H1 (cell line): ENCODE data around the gene ZNF532. TPM values are rescaled to one million over a fixed set of nuclear protein-coding genes. Genes with fewer than 3 reads are reported as not detected.

Experiments
- CTCF ChIA-PET: fragments of 300-600 bp; sonication (Branson Sonifier 250); formaldehyde crosslinking; loops from one replicate; lab custom pipeline; 2021; ENCODE audit not compliant: partially characterized antibody; lab: Charles Lee
- POLR2A ChIA-PET: fragments of 300-600 bp; sonication (Branson Sonifier 250); formaldehyde crosslinking; loops from one replicate; lab custom pipeline; 2021; ENCODE audit warnings: inconsistent platforms; ENCODE audit not compliant: partially characterized antibody; lab: Charles Lee
- DNase-seq, 2 experiments: peaks; one replicate each; pipeline versions ENCODE4 v3.0.0 to v3.0.0-alpha.2; 2010 to 2022; ENCODE audit warnings: low spot score in 2 of 2, low read depth in 1 of 2, mixed read lengths in 1 of 2
- FAIRE-seq: peaks from 2 replicates; lab custom pipeline; 2011; peaks lifted over from hg19 to GRCh38; lab: Jason Lieb, UNC
- H2AFZ ChIP-seq: 2 replicates; pipeline ENCODE4 v1.8.1; 2012; ENCODE audit warnings: low read length, inconsistent platforms
- H2AK5ac ChIP-seq: 2 replicates; pipeline ENCODE4 v1.6.1; 2013; ENCODE audit warnings: low read depth, low read length
- H2BK120ac ChIP-seq: replicated peaks from 2 replicates; pipeline ENCODE3; 2013; ENCODE audit warnings: low read depth, low read length, inconsistent platforms
- H2BK12ac ChIP-seq: 2 replicates; pipeline ENCODE4 v1.6.1; 2013; ENCODE audit warnings: low read depth, low read length
- H2BK15ac ChIP-seq: 2 replicates; pipeline ENCODE4 v1.6.1; 2013; ENCODE audit warnings: low read length
- H2BK20ac ChIP-seq: 2 replicates; pipeline ENCODE4 v1.6.1; 2013; ENCODE audit warnings: low read length
- H2BK5ac ChIP-seq: 2 replicates; pipeline ENCODE4 v1.6.1; 2013; ENCODE audit warnings: low read depth, low read length
- H3K14ac ChIP-seq: 2 replicates; pipeline ENCODE4 v1.6.1; 2013; ENCODE audit warnings: inconsistent platforms; ENCODE audit not compliant: insufficient read length
- H3K18ac ChIP-seq: 2 replicates; pipeline ENCODE4 v1.6.1; 2013; ENCODE audit warnings: low read length; ENCODE audit errors: extremely low read depth
- H3K23ac ChIP-seq: 2 replicates; pipeline ENCODE4 v1.6.1; 2013; ENCODE audit warnings: inconsistent platforms; ENCODE audit not compliant: insufficient read length
- H3K23me2 ChIP-seq: 2 replicates; pipeline ENCODE4 v1.6.1; 2013; ENCODE audit warnings: low read depth, low read length
- H3K27ac ChIP-seq: 2 replicates; pipeline ENCODE4 v1.6.1; 2011; ENCODE audit warnings: low read depth, low read length, inconsistent platforms
- H3K27me3 ChIP-seq, 4 experiments: replicated peaks in 1 of 4; 1 replicate in 1 of 4; 2 replicates in 3 of 4; pipeline versions ENCODE4 v1.6.1 to v1.8.1; 2011 to 2013; ENCODE audit warnings: low read length in 3 of 4, mild to moderate bottlenecking in 3 of 4, inconsistent platforms in 2 of 4, mixed read lengths in 2 of 4, moderate library complexity in 1 of 4; ENCODE audit not compliant: control insufficient read depth in 3 of 4, insufficient read depth in 3 of 4; ENCODE audit errors: extremely low read depth in 1 of 4
- H3K36me3 ChIP-seq, 4 experiments: 2 replicates each; pipeline versions ENCODE4 v1.6.1 to v1.8.1; 2011 to 2013; ENCODE audit warnings: mild to moderate bottlenecking in 4 of 4, low read length in 3 of 4, moderate library complexity in 2 of 4, control low read depth in 1 of 4, inconsistent platforms in 1 of 4; ENCODE audit not compliant: insufficient read depth in 4 of 4, control insufficient read depth in 2 of 4
- H3K4ac ChIP-seq: replicated peaks from 2 replicates; pipeline ENCODE3; 2013; ENCODE audit warnings: low read length, low read depth, mixed read lengths, inconsistent platforms; ENCODE audit not compliant: insufficient read length
- H3K4me1 ChIP-seq, 4 experiments: replicated peaks in 1 of 4; 1 replicate in 1 of 4; 2 replicates in 3 of 4; pipeline versions ENCODE4 v1.6.1 to v1.8.1; 2011 to 2013; ENCODE audit warnings: low read length in 3 of 4, inconsistent platforms in 2 of 4, mixed read lengths in 1 of 4; ENCODE audit not compliant: insufficient read depth in 4 of 4, control insufficient read depth in 3 of 4
- H3K4me2 ChIP-seq, 2 experiments: 2 replicates each; pipeline versions ENCODE4 v1.6.1 to v1.8.1; 2011 to 2013; ENCODE audit warnings: low read depth in 2 of 2, low read length in 2 of 2, control low read depth in 1 of 2, inconsistent platforms in 1 of 2, mild to moderate bottlenecking in 1 of 2; ENCODE audit not compliant: insufficient read depth in 1 of 2
- H3K4me3 ChIP-seq, 4 experiments: fragments of 200-600, 300-600 bp in 1 of 4; sonication (generic), shearing (Covaris generic), sonication (Bioruptor Twin) in 1 of 4; 2 replicates each; pipeline versions ENCODE4 v1.5.1 to v1.8.1; 2011 to 2016; ENCODE audit warnings: low read length in 4 of 4, low read depth in 3 of 4, control low read depth in 2 of 4, inconsistent platforms in 2 of 4, mild to moderate bottlenecking in 2 of 4, mixed read lengths in 1 of 4, moderate library complexity in 1 of 4; ENCODE audit not compliant: insufficient read depth in 2 of 4; ENCODE audit errors: extremely low read depth in 1 of 4
- H3K56ac ChIP-seq: replicated peaks from 2 replicates; pipeline ENCODE3; 2013; ENCODE audit warnings: low read depth, mild to moderate bottlenecking, mixed read lengths, low read length, inconsistent platforms; ENCODE audit not compliant: insufficient read length
- H3K79me1 ChIP-seq: 2 replicates; pipeline ENCODE4 v1.6.1; 2013; ENCODE audit warnings: low read depth, low read length, control low read depth
- H3K79me2 ChIP-seq, 2 experiments: 2 replicates each; pipeline versions ENCODE4 v1.6.1 to v1.8.1; 2012 to 2013; ENCODE audit warnings: low read length in 2 of 2, mild to moderate bottlenecking in 2 of 2, inconsistent platforms in 1 of 2; ENCODE audit not compliant: insufficient read depth in 2 of 2, control insufficient read depth in 1 of 2
- H3K9ac ChIP-seq, 4 experiments: replicated peaks in 1 of 4; 1 replicate in 1 of 4; 2 replicates in 3 of 4; pipeline versions ENCODE4 v1.6.1 to v1.8.1; 2011 to 2013; ENCODE audit warnings: low read depth in 3 of 4, low read length in 3 of 4, control low read depth in 2 of 4, mild to moderate bottlenecking in 2 of 4, moderate library complexity in 2 of 4, inconsistent platforms in 1 of 4; ENCODE audit errors: extremely low read depth in 1 of 4
- H3K9me3 ChIP-seq, 2 experiments: 2 replicates each; pipeline versions ENCODE4 v1.6.1 to v1.8.1; 2012 to 2013; ENCODE audit warnings: mild to moderate bottlenecking in 2 of 2, moderate library complexity in 2 of 2, control low read depth in 1 of 2, inconsistent platforms in 1 of 2, low read depth in 1 of 2, low read length in 1 of 2, mixed read lengths in 1 of 2; ENCODE audit not compliant: insufficient read depth in 2 of 2
- H4K20me1 ChIP-seq, 2 experiments: replicated peaks in 1 of 2; 2 replicates each; pipeline versions ENCODE3 to v1.8.1; 2011 to 2013; ENCODE audit warnings: inconsistent platforms in 2 of 2, low read length in 2 of 2, mild to moderate bottlenecking in 1 of 2; ENCODE audit not compliant: insufficient read depth in 2 of 2, control insufficient read depth in 1 of 2
- H4K5ac ChIP-seq: 2 replicates; pipeline ENCODE4 v1.6.1; 2013; ENCODE audit warnings: low read length, low read depth, mixed read lengths, inconsistent platforms; ENCODE audit not compliant: insufficient read length
- H4K8ac ChIP-seq: 2 replicates; pipeline ENCODE4 v1.8.0; 2013; ENCODE audit warnings: mild to moderate bottlenecking, moderate library complexity, low read length, inconsistent platforms; ENCODE audit not compliant: insufficient read depth; ENCODE audit errors: extremely low read depth
- H4K91ac ChIP-seq: replicated peaks from 2 replicates; pipeline ENCODE3; 2013; ENCODE audit warnings: low read length, mixed read lengths, inconsistent platforms; ENCODE audit not compliant: insufficient read length
- CEBPB ChIP-seq: IDR thresholded peaks from 2 replicates; pipeline ENCODE4 v1.6.1; 2012; ENCODE audit warnings: low read depth, low read length
- CTCF ChIP-seq, 3 experiments: IDR thresholded peaks; 1 replicate in 2 of 3; 2 replicates in 1 of 3; pipeline versions ENCODE4 v1.5.1 to v1.6.1; 2011; ENCODE audit warnings: low read length in 3 of 3, mild to moderate bottlenecking in 3 of 3, inconsistent platforms in 2 of 3, low read depth in 1 of 3, moderate library complexity in 1 of 3; ENCODE audit not compliant: insufficient read depth in 1 of 3; ENCODE audit errors: control extremely low read depth in 1 of 3
- FOSL1 ChIP-seq: IDR thresholded peaks from 2 replicates; pipeline ENCODE4 v1.6.1; 2011; ENCODE audit warnings: mild to moderate bottlenecking, low read depth, low read length, moderate library complexity; ENCODE audit not compliant: insufficient read depth
- GTF2F1 ChIP-seq: IDR thresholded peaks from 2 replicates; pipeline ENCODE4 v1.6.1; 2012; ENCODE audit warnings: low read depth, low read length, improper control_type of control experiment, borderline replicate concordance
- HDAC6 ChIP-seq: IDR thresholded peaks from one replicate; pipeline ENCODE4 v1.7.1; 2012; ENCODE audit warnings: low read depth, mild to moderate bottlenecking, inconsistent platforms, low read length, moderate library complexity
- KDM5A ChIP-seq: fragments of 200-600 bp; IDR thresholded peaks from 2 replicates; pipeline ENCODE4 v1.7.1; 2012; ENCODE audit warnings: mild to moderate bottlenecking, low read length, inconsistent platforms, mixed read lengths
- MAFK ChIP-seq: IDR thresholded peaks from 2 replicates; pipeline ENCODE4 v1.6.1; 2012; ENCODE audit warnings: low read depth, mild to moderate bottlenecking, improper control_type of control experiment, low read length
- PHF8 ChIP-seq: fragments of 200-600 bp; sonication (generic); conservative IDR thresholded peaks from 2 replicates; pipeline ENCODE4 v1.7.1; 2012; ENCODE audit warnings: low read depth, mild to moderate bottlenecking, inconsistent platforms, low read length, moderate library complexity
- SIX5 ChIP-seq: IDR thresholded peaks from 2 replicates; pipeline ENCODE4 v1.6.1; 2011; ENCODE audit warnings: mild to moderate bottlenecking, low read depth, low read length
- SP2 ChIP-seq: IDR thresholded peaks from 2 replicates; pipeline ENCODE4 v1.6.1; 2012; ENCODE audit warnings: mild to moderate bottlenecking, low read length, inconsistent platforms
- SRF ChIP-seq: IDR thresholded peaks from 2 replicates; pipeline ENCODE4 v1.6.1; 2011; ENCODE audit warnings: mild to moderate bottlenecking, low read depth, low read length, moderate library complexity
- WGBS, 2 experiments: shearing (Covaris generic) in 1 of 2; methylation state at CpG; one replicate each; pipeline versions ENCODE4 v1.1.6 to v1.1.7; 2013 to 2015; ENCODE audit warnings: low lambda C conversion rate in 2 of 2, mixed read lengths in 2 of 2, inconsistent platforms in 1 of 2, low coverage in 1 of 2, missing lambda C conversion rate in 1 of 2; ENCODE audit not compliant: insufficient replicate concordance in 2 of 2, insufficient coverage in 1 of 2, insufficient read length in 1 of 2; ENCODE audit errors: extremely low coverage in 1 of 2, missing lambda C conversion rate in 1 of 2; 5-methylcytosine and 5-hydroxymethylcytosine counted together
- polyA plus RNA-seq, 7 experiments: library from polyadenylated mRNA; depleted of rRNA in 3 of 7; stranded (reverse) in 5 of 7; unstranded in 2 of 7; fragments of >200 nt in 5 of 7; fragments of 200-250 nt in 2 of 7; gene quantifications; 1 replicate in 5 of 7; 2 replicates in 1 of 7; 4 replicates in 1 of 7; pipeline versions ENCODE4 v1.2.1 to v1.2.3, GENCODE V29; 2011 to 2013; ENCODE audit warnings: missing spikeins in 2 of 7, mixed read lengths in 2 of 7
- total RNA-seq: library from RNA; stranded (reverse); fragmentation: NEBNext Ultra II Directional; extraction: Animal tissue kit (Norgen Biotek cat#: 25700); gene quantifications from 2 replicates; pipeline ENCODE4 v1.2.1, GENCODE V29; 2021

Gene ZNF532
- total and polyA plus RNA-seq, 2 of the 8 experiments (the other 6 are each of a cell fraction or from before 2014, with no cell fraction given) = 143 to 240 TPM

GRCh38 chr18:58943896-58944295 is 79.2 kb downstream of the ZNF532 start:
- POLR2A ChIA-PET = interaction anchor here (1.6 kb wide), 1 partner anchor 16 kb away, joined by 3 read pairs; no protein-coding TSS in a partner anchor

More at GRCh38 chr18:58943896-58944295, 79.2 kb downstream of the ZNF532 start:
- Histone ChIP-seq H2BK120ac (no peak overlapping the region), H3K56ac (no peak overlapping the region), H3K9ac (no peak overlapping the region), H4K8ac (no peak overlapping the region), H3K36me3 (peaks cover 13 to 78% (median 40%) of the 10 kb centered on the region in 4 experiments), H2BK20ac (no peak overlapping the region), H2AFZ (no peak overlapping the region), H3K79me1 (peaks cover 8% of the 10 kb centered on the region), H4K91ac (no peak overlapping the region), H2BK5ac (no peak overlapping the region), H3K27ac (no peak overlapping the region; the same call in 1 of the 2 replicates), H3K4ac (no peak overlapping the region), H2AK5ac (no peak overlapping the region), H4K20me1 (peaks cover 4 to 7% of the 10 kb centered on the region in 2 experiments), H4K5ac (no peak overlapping the region), H3K9me3 (no peaks in the 10 kb centered on the region; a peak in 1 of 4 replicates), H3K18ac (no peak overlapping the region), H2BK15ac (no peak overlapping the region), H3K4me2 (no peak overlapping the region), H3K79me2 (peaks cover 0 to 46% of the 10 kb centered on the region in 2 experiments; a peak in 2 of 4 replicates), H3K27me3 (no peaks in the 10 kb centered on the region), H2BK12ac (no peak overlapping the region), H3K4me3 (no peak overlapping the region), H3K23me2 (peaks cover 1% of the 10 kb centered on the region; the same call in 1 of the 2 replicates), H3K14ac (no peak overlapping the region), H3K4me1 (no peaks in the 10 kb centered on the region; a peak in 1 of 7 replicates), H3K23ac (no peak overlapping the region)
- FAIRE-seq = no peak
- CTCF ChIA-PET = interaction anchor here (0.6 to 2.0 kb wide), 2 partner anchors 162 to 324 kb away, joined by 3 to 6 read pairs; no protein-coding TSS in a partner anchor
- DNase-seq = no peak
- 100% methylated on average over 3 of the region's 3 CpGs; no CpG with 5 or more reads in 1 of the 2 experiments for WGBS, 2 experiments
- TF ChIP-seq PHF8 (no peak), SP2 (no peak), MAFK (no peak), FOSL1 (no peak), SIX5 (no peak), GTF2F1 (no peak), SRF (no peak), CEBPB (no peak), KDM5A (no peak), CTCF (IDR thresholded peaks at IDR 0.05; ENCODE audit: control extremely low read depth in 1 of 3, insufficient read depth in 1 of 3, low read depth in 1 of 3, low read length in 3 of 3) (no peak), HDAC6 (no peak)
